Calu3 (cell line): ENCODE data around the gene CALU. TPM values are rescaled to one million over a fixed set of nuclear protein-coding genes. Genes with fewer than 3 reads are reported as not detected.

ENCODE experiments used
- BruUV-seq: library from RNA; stranded (reverse); fragments of 400-500 nt; replicated peaks from 2 replicates; lab custom pipeline; 2021; lab: Mats Ljungman, UMichigan
- CTCF ChIA-PET: fragments of 300-600 bp; sonication (Branson Sonifier 250); formaldehyde crosslinking; loops from one replicate; lab custom pipeline; 2022; ENCODE audit warnings: antibody characterized with exemption; lab: Charles Lee
- DNase-seq: peaks from one replicate; pipeline ENCODE4 v3.0.0; 2022
- H3K27ac Mint-ChIP-seq: one replicate; pipeline ENCODE4 v1.8.0; 2022; ENCODE audit warnings: mixed read lengths; ENCODE audit not compliant: unreplicated experiment
- H3K27me3 Mint-ChIP-seq: one replicate; pipeline ENCODE4 v1.8.0; 2022; ENCODE audit warnings: mixed read lengths; ENCODE audit not compliant: unreplicated experiment
- H3K36me3 Mint-ChIP-seq: one replicate; pipeline ENCODE4 v1.8.0; 2022; ENCODE audit warnings: mild to moderate bottlenecking, moderate library complexity, mixed read lengths; ENCODE audit not compliant: insufficient read depth, unreplicated experiment
- H3K4me1 Mint-ChIP-seq: one replicate; pipeline ENCODE4 v1.8.0; 2022; ENCODE audit warnings: mild to moderate bottlenecking, low read depth, mixed read lengths; ENCODE audit not compliant: unreplicated experiment
- H3K4me3 Mint-ChIP-seq: one replicate; pipeline ENCODE4 v1.8.0; 2022; ENCODE audit warnings: mild to moderate bottlenecking, low read depth, moderate library complexity, mixed read lengths; ENCODE audit not compliant: unreplicated experiment
- H3K9me3 Mint-ChIP-seq: one replicate; pipeline ENCODE4 v1.8.0; 2022; ENCODE audit warnings: low read depth, mixed read lengths; ENCODE audit not compliant: unreplicated experiment
- CTCF ChIP-seq: fragments of 200-600 bp; IDR thresholded peaks from one replicate; pipeline ENCODE4 v1.8.0; 2022; ENCODE audit warnings: antibody characterized with exemption; ENCODE audit not compliant: unreplicated experiment
- intact Hi-C: fragments of 100-400 bp; cut with micrococcal nuclease; formaldehyde crosslinking; loops from one replicate; pipeline ENCODE4 v1.10.0; 2022; ENCODE audit not compliant: unreplicated experiment
- total RNA-seq: library from RNA; stranded (reverse); gene quantifications from 2 replicates; pipeline ENCODE4 v1.2.3, GENCODE V29; 2022

The CALU gene
- total RNA-seq, 1 experiment from 2014 or later = 154 TPM

GRCh38 chr7:128791121-128791971 lies 52.2 kb downstream of the CALU start, which contains the start of gene CCDC136:
CCDC136 (plus strand) TSS chr7:128791968; CDS start chr7:128792412, 444 bp downstream.
- Mint-ChIP-seq H3K36me3 (peaks cover 15% of the 10 kb centered on the region), H3K27ac (no peak within 1 kb of the TSS), H3K4me1 (no peaks in the 10 kb centered on the region), H3K9me3 (no peaks in the 10 kb centered on the region), H3K27me3 (peaks cover 70% of the 10 kb centered on the region), H3K4me3 (peak within 1 kb of the TSS; percentile 76)
- CTCF ChIA-PET = interaction anchor here (0.5 kb wide), 1 partner anchor 91 kb away, joined by 3 read pairs; no protein-coding TSS in a partner anchor
- DNase-seq = peak; percentile 71
- no peak for TF ChIP-seq CTCF
- intact Hi-C loops = loop anchor here (5.0 kb wide), 1 partner anchor 91 kb away; no protein-coding TSS in a partner anchor
- BruUV-seq = no TSS peak

- no peak for DNase-seq
- TF ChIP-seq CTCF = no peak
- peak overlapping the region; percentile 76 for H3K4me3 Mint-ChIP-seq
- peaks cover 15% of the 10 kb centered on the region for H3K36me3 Mint-ChIP-seq
- CTCF ChIA-PET = no interaction called here
- H3K27ac Mint-ChIP-seq = no peak overlapping the region
- no TSS peak for BruUV-seq
- H3K27me3 Mint-ChIP-seq = peaks cover 70% of the 10 kb centered on the region
- no peaks in the 10 kb centered on the region for H3K4me1 Mint-ChIP-seq
- H3K9me3 Mint-ChIP-seq = no peaks in the 10 kb centered on the region
- intact Hi-C loops = loop anchor here (5.0 kb wide), 1 partner anchor 90 kb away; no protein-coding TSS in a partner anchor
These were observed 52.8 kb downstream of the CALU start for GRCh38 chr7:128791972-128792327.

DNA sequence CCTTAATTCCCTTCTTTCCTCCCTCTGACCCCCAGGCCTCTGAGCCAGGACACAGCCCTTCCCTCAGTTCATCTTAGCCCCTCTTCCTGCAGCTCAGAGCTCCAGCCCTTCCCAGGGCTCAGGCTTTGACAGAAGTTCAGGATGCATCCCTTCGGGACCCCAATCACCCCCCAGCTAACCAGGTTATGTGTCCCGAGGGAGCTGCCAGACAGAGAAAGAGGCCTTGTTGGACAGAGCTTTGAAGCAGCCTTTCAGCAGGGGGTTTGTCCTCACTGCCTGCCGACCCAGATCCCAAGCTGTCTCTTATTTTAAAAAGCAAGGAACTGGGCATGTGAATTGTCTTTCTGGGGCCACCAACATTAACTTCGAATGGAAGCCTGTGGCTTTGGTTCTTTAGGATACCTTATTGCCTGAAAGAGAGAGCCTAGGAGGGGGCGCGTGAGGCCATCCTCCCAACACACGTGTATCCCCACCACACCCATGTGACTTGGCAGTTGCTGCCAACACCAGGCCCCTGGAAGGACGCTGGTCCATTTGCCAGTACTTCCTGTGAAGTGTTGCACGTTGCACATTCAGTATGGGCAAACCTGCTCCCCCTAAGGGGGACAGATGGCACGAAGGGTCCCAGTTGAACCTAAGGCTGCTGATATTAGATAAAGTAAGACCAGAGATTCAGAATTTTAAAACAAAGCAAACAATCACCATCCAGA lies 53.5 kb downstream of the CALU start:
- H3K9me3 Mint-ChIP-seq = no peaks in the 10 kb centered on the region
- CTCF ChIA-PET = no interaction called here
- peaks cover 70% of the 10 kb centered on the region for H3K27me3 Mint-ChIP-seq
- BruUV-seq = no TSS peak
- H3K36me3 Mint-ChIP-seq = peaks cover 15% of the 10 kb centered on the region
- peak overlapping the region; percentile 76 for H3K4me3 Mint-ChIP-seq
- no peak for TF ChIP-seq CTCF
- H3K27ac Mint-ChIP-seq = no peak overlapping the region
- intact Hi-C loops = loop anchor here (5.0 kb wide), 1 partner anchor 90 kb away; no protein-coding TSS in a partner anchor
- no peak for DNase-seq
- H3K4me1 Mint-ChIP-seq = no peaks in the 10 kb centered on the region

DNA sequence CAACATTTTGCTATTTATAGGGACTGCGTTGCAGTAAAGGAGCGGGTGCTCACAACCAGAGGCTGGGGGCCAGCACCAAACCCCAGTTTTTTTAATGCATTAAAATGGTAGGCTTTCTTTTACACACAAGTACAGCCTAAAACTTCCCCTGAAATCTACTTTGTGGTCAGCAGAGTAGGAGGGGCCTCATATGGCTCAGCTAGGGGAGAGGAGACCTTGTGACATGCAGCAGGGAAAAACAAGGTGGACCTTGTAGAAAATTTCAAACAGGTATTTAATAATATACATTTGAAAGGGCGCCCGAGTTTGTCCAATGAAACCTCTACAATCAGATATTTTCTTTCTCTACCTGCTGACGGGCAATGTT lies 54.0 kb downstream of the CALU start:
- CTCF ChIA-PET = no interaction called here
- H3K27ac Mint-ChIP-seq = no peak overlapping the region

More for the DNA sequence above, 54.0 kb downstream of the CALU start:
- BruUV-seq = no TSS peak
- Mint-ChIP-seq H3K36me3 (peaks cover 15% of the 10 kb centered on the region), H3K27me3 (peaks cover 69% of the 10 kb centered on the region), H3K4me3 (no peak overlapping the region), H3K4me1 (no peaks in the 10 kb centered on the region), H3K9me3 (no peaks in the 10 kb centered on the region)
- no peak for DNase-seq
- intact Hi-C loops = loop anchor here (5.0 kb wide), 1 partner anchor 89 kb away; no protein-coding TSS in a partner anchor
- no peak for TF ChIP-seq CTCF
